Trophoblast cell (in vitro differentiated cells and primary cell): Measurements from ENCODE around the gene EML4.
A peak's percentile ranks its signal among the peaks of the same experiment; 100 is the strongest.

Experiments used
- DNase-seq, 2 donors: peaks; one replicate each; pipeline ENCODE4 v3.0.0-alpha.2; 2016
- H2AFZ ChIP-seq: 2 replicates; pipeline ENCODE4 v1.6.1; 2013; ENCODE audit warnings: low read length, moderate library complexity, mild to moderate bottlenecking; ENCODE audit not compliant: insufficient read depth, poor library complexity
- H2AK5ac ChIP-seq: 2 replicates; pipeline ENCODE4 v1.6.1; 2013; ENCODE audit warnings: mild to moderate bottlenecking, low read length
- H2BK120ac ChIP-seq: 2 replicates; pipeline ENCODE4 v1.6.1; 2013; ENCODE audit warnings: low read length, mild to moderate bottlenecking, moderate library complexity; ENCODE audit not compliant: insufficient read depth, poor library complexity
- H2BK12ac ChIP-seq: 2 replicates; pipeline ENCODE4 v1.6.1; 2013; ENCODE audit warnings: mild to moderate bottlenecking, low read length, moderate library complexity
- H2BK5ac ChIP-seq: 2 replicates; pipeline ENCODE4 v1.6.1; 2013; ENCODE audit warnings: low read length, low read depth, moderate library complexity, mild to moderate bottlenecking; ENCODE audit not compliant: poor library complexity
- H3K14ac ChIP-seq: 2 replicates; pipeline ENCODE4 v1.6.1; 2013; ENCODE audit warnings: mild to moderate bottlenecking, low read length
- H3K18ac ChIP-seq: 2 replicates; pipeline ENCODE4 v1.6.1; 2013; ENCODE audit warnings: mild to moderate bottlenecking, low read length
- H3K23ac ChIP-seq: 2 replicates; pipeline ENCODE4 v1.6.1; 2013; ENCODE audit warnings: low read length
- H3K27ac ChIP-seq: 2 replicates; pipeline ENCODE4 v1.5.1; 2013; ENCODE audit warnings: low read depth, mild to moderate bottlenecking, inconsistent platforms, low read length, moderate library complexity
- H3K27me3 ChIP-seq: 2 replicates; pipeline ENCODE4 v1.6.1; 2013; ENCODE audit warnings: inconsistent platforms, mild to moderate bottlenecking, low read length, moderate library complexity; ENCODE audit not compliant: insufficient read depth
- H3K36me3 ChIP-seq, 2 experiments: 1 replicate in 1 of 2; 2 replicates in 1 of 2; pipeline ENCODE4 v1.6.1; 2013; ENCODE audit warnings: low read length in 2 of 2, mild to moderate bottlenecking in 2 of 2, moderate library complexity in 1 of 2; ENCODE audit not compliant: insufficient read depth in 2 of 2, control insufficient read depth in 1 of 2
- H3K4ac ChIP-seq: 2 replicates; pipeline ENCODE4 v1.6.1; 2013; ENCODE audit warnings: low read depth, mild to moderate bottlenecking, low read length, moderate library complexity
- H3K4me1 ChIP-seq, 2 experiments: 1 replicate in 1 of 2; 2 replicates in 1 of 2; pipeline ENCODE4 v1.6.1; 2013; ENCODE audit warnings: low read length in 2 of 2, mild to moderate bottlenecking in 2 of 2, moderate library complexity in 1 of 2; ENCODE audit not compliant: insufficient read depth in 2 of 2, control insufficient read depth in 1 of 2
- H3K4me2 ChIP-seq: 2 replicates; pipeline ENCODE4 v1.6.1; 2013; ENCODE audit warnings: inconsistent platforms, mild to moderate bottlenecking, low read length, moderate library complexity
- H3K4me3 ChIP-seq: 2 replicates; pipeline ENCODE4 v1.5.1; 2013; ENCODE audit warnings: mild to moderate bottlenecking, low read depth, low read length, inconsistent platforms
- H3K79me1 ChIP-seq: one replicate; pipeline ENCODE4 v1.6.1; 2013; ENCODE audit warnings: low read length
- H3K79me2 ChIP-seq: 2 replicates; pipeline ENCODE4 v1.6.1; 2013; ENCODE audit warnings: low read length, mild to moderate bottlenecking; ENCODE audit not compliant: control insufficient read depth, insufficient read depth, poor library complexity
- H3K9ac ChIP-seq: 2 replicates; pipeline ENCODE4 v1.6.1; 2013; ENCODE audit warnings: mild to moderate bottlenecking, low read length
- H3K9me3 ChIP-seq: 2 replicates; pipeline ENCODE4 v1.6.1; 2013; ENCODE audit warnings: low read depth, mild to moderate bottlenecking, control low read depth, inconsistent platforms, low read length; ENCODE audit not compliant: insufficient read depth
- H4K12ac ChIP-seq: 2 replicates; pipeline ENCODE4 v1.6.1; 2013; ENCODE audit warnings: low read depth, mild to moderate bottlenecking, low read length, moderate library complexity
- H4K8ac ChIP-seq: 2 replicates; pipeline ENCODE4 v1.6.1; 2013; ENCODE audit warnings: low read depth, mild to moderate bottlenecking, low read length, moderate library complexity
- H4K91ac ChIP-seq: one replicate; pipeline ENCODE4 v1.6.1; 2013; ENCODE audit warnings: low read depth, mild to moderate bottlenecking, low read length, moderate library complexity
- WGBS: extraction: QIAGEN DNeasy Blood & Tissue Kit; methylation state at CpG from one replicate; pipeline ENCODE4 v1.1.7; 2013; ENCODE audit warnings: missing lambda C conversion rate; ENCODE audit not compliant: insufficient read length, insufficient coverage; ENCODE audit errors: extremely low coverage; 5-methylcytosine and 5-hydroxymethylcytosine counted together

Gene EML4

GRCh38 chr2:42327125-42327524 is 158.0 kb downstream of the EML4 start:
- no peak overlapping the region for H3K23ac ChIP-seq
- no peak overlapping the region for H3K4ac ChIP-seq
- H2AK5ac ChIP-seq = no peak overlapping the region
- H2BK5ac ChIP-seq = no peak overlapping the region
- H2AFZ ChIP-seq = no peak overlapping the region
- no peak for DNase-seq
- H3K4me2 ChIP-seq = no peak overlapping the region
- no peak overlapping the region for H3K27ac ChIP-seq
- H3K79me1 ChIP-seq = no peaks in the 10 kb centered on the region
- peaks cover 1% of the 10 kb centered on the region for H3K9me3 ChIP-seq
- H4K91ac ChIP-seq = no peak overlapping the region
- H2BK120ac ChIP-seq = no peak overlapping the region
- no peaks in the 10 kb centered on the region for H3K4me1 ChIP-seq
- H2BK12ac ChIP-seq = no peak overlapping the region
- H3K27me3 ChIP-seq = no peaks in the 10 kb centered on the region
- no peak overlapping the region for H3K4me3 ChIP-seq
- H3K79me2 ChIP-seq = no peaks in the 10 kb centered on the region
- no CpG with 5 or more reads among the region's 4 CpGs for WGBS
- no peak overlapping the region for H4K12ac ChIP-seq
- H4K8ac ChIP-seq = no peak overlapping the region
- no peak overlapping the region for H3K9ac ChIP-seq
- no peak overlapping the region for H3K18ac ChIP-seq
- H3K14ac ChIP-seq = no peak overlapping the region
- peaks cover 8 to 14% of the 10 kb centered on the region in 2 experiments for H3K36me3 ChIP-seq

GRCh38 chr2:42328148-42328833 is 159.1 kb downstream of the EML4 start:
- no CpG with 5 or more reads among the region's 3 CpGs for WGBS
- H3K4me1 ChIP-seq = no peaks in the 10 kb centered on the region

GRCh38 chr2:42328923-42329322 is 159.8 kb downstream of the EML4 start:
- no peak overlapping the region for H2BK120ac ChIP-seq
- H3K4me2 ChIP-seq = no peak overlapping the region
- no peak overlapping the region for H2AK5ac ChIP-seq
- DNase-seq = no peak
- H3K36me3 ChIP-seq = peaks cover 10 to 21% of the 10 kb centered on the region in 2 experiments
- no peaks in the 10 kb centered on the region for H3K79me2 ChIP-seq
- H2BK12ac ChIP-seq = no peak overlapping the region
- H3K23ac ChIP-seq = no peak overlapping the region
- no CpG with 5 or more reads among the region's 6 CpGs for WGBS
- H3K4me1 ChIP-seq = no peaks in the 10 kb centered on the region
- H3K14ac ChIP-seq = no peak overlapping the region
- no peak overlapping the region for H4K91ac ChIP-seq
- no peak overlapping the region for H3K4ac ChIP-seq
- peaks cover 1% of the 10 kb centered on the region for H3K9me3 ChIP-seq
- H3K79me1 ChIP-seq = no peaks in the 10 kb centered on the region
- H3K9ac ChIP-seq = no peak overlapping the region
- no peak overlapping the region for H3K27ac ChIP-seq
- no peaks in the 10 kb centered on the region for H3K27me3 ChIP-seq
- H3K18ac ChIP-seq = no peak overlapping the region
- H4K12ac ChIP-seq = no peak overlapping the region
- H2BK5ac ChIP-seq = no peak overlapping the region
- H4K8ac ChIP-seq = no peak overlapping the region
- H2AFZ ChIP-seq = no peak overlapping the region
- no peak overlapping the region for H3K4me3 ChIP-seq

More at GRCh38 chr2:42328148-42328833, 159.1 kb downstream of the EML4 start:
- Histone ChIP-seq H3K4ac (no peak overlapping the region), H4K8ac (no peak overlapping the region), H2BK5ac (no peak overlapping the region), H2BK12ac (no peak overlapping the region), H3K79me2 (no peaks in the 10 kb centered on the region), H3K23ac (no peak overlapping the region), H2AFZ (no peak overlapping the region), H2BK120ac (no peak overlapping the region), H4K12ac (no peak overlapping the region), H3K36me3 (peaks cover 8 to 16% of the 10 kb centered on the region in 2 experiments), H3K4me3 (no peak overlapping the region), H3K14ac (no peak overlapping the region), H3K4me2 (no peak overlapping the region), H3K9ac (no peak overlapping the region), H3K18ac (no peak overlapping the region), H2AK5ac (no peak overlapping the region), H3K27me3 (no peaks in the 10 kb centered on the region), H4K91ac (no peak overlapping the region), H3K79me1 (no peaks in the 10 kb centered on the region), H3K27ac (no peak overlapping the region), H3K9me3 (peaks cover 1% of the 10 kb centered on the region)
- peak in 1 of 2 donors; percentile 49 for DNase-seq

- no peak overlapping the region for H3K23ac ChIP-seq
- peaks cover 8 to 25% of the 10 kb centered on the region in 2 experiments for H3K36me3 ChIP-seq
- no peak overlapping the region for H2BK12ac ChIP-seq
- H3K4me3 ChIP-seq = no peak overlapping the region
- WGBS = no CpG with 5 or more reads among the region's 5 CpGs
- no peak overlapping the region for H3K27ac ChIP-seq
- H2BK5ac ChIP-seq = no peak overlapping the region
- H4K91ac ChIP-seq = no peak overlapping the region
- no peak for DNase-seq
- H3K79me1 ChIP-seq = no peaks in the 10 kb centered on the region
- H3K4ac ChIP-seq = no peak overlapping the region
- no peak overlapping the region for H3K18ac ChIP-seq
- peaks cover 1% of the 10 kb centered on the region for H3K9me3 ChIP-seq
- H4K8ac ChIP-seq = no peak overlapping the region
- no peak overlapping the region for H2AFZ ChIP-seq
- no peak overlapping the region for H2BK120ac ChIP-seq
- no peak overlapping the region for H3K4me2 ChIP-seq
- H3K14ac ChIP-seq = no peak overlapping the region
- no peaks in the 10 kb centered on the region for H3K27me3 ChIP-seq
- no peak overlapping the region for H3K9ac ChIP-seq
- H4K12ac ChIP-seq = no peak overlapping the region
- no peak overlapping the region for H2AK5ac ChIP-seq
- H3K79me2 ChIP-seq = no peaks in the 10 kb centered on the region
- no peaks in the 10 kb centered on the region for H3K4me1 ChIP-seq
Measured at GRCh38 chr2:42329736-42330135, 160.6 kb downstream of the EML4 start.
